ENCODE measurements around the gene LGI2.

The LGI2 gene

DNA sequence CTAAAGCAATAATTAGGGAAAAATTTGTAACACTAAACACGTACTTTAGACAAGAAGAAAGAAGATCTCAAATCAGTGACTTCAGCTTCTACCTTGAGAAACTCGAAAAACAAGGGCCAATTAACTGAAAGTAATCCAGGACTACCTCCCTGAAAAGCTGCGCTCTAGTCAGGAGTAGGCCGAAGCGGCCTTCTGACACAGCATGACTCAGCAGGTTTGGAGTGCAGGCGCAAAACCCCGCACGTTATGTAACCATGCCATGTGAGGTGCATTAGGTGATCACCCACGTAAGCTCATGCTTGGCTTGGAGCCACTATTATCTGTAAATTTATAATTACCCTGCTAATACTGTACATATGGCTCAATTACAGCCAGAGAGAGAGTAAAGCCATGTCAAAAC, 65.1 kb downstream of the LGI2 start:
- DNase-seq: no peak

DNA sequence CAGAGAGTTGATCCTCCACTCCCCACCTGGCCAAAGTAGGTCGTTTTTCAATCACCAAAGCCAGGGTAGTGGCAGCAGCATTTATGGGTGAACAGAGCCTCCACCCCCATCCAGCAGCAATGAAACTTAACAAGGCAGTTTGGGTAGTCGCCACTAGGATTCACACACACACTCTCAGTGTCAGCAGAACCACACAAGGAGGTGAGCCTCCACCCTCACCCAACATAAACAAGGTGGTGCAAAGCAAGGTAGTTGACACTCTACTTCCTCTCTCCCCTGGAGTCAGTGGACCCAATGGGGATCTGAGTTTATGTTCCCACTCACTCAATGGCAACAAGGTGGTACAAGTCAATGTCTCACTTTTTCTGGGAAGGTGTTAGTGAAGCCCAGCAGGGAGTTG, 67.5 kb downstream of the LGI2 start:
- DNase-seq: no peak

DNA sequence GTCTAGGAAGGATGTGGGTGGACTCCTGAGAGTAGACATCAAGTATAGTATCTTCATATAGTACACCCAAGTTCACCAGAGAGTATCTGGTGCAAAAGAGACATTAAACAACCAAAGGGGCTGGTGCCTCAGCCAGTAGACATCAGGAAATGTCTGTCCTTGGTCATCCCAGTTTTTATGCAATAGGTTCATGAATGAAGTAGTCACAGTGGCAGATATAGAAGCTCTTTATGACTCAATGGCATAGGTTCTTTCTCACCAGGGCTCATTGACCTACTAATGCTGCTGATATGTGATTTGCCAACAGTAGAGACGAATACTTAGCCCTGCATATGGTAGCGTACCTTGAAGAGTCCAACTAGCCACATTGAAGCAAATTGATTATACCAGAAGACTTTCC, 72.9 kb downstream of the LGI2 start:
- DNase-seq: no peak

DNA sequence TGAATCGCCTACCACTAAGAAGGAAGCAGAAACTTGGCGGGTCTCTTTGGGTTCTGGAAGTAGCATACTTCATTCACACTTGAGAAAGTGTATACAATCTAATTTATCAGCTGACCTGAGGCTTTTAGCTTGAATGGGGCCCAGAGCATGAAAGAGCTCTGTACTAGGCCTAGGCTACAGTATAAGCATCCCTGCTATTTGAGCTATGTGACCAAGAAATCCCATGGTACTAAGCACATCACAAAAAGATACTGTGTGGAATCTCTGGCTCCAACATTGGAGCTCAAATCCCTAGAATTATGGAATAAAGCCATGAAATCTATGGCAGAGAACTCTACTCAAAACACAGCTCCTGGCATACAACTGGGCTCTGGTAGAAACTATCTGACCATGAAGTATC, 74.0 kb downstream of the LGI2 start:
- no peak for DNase-seq

DNA sequence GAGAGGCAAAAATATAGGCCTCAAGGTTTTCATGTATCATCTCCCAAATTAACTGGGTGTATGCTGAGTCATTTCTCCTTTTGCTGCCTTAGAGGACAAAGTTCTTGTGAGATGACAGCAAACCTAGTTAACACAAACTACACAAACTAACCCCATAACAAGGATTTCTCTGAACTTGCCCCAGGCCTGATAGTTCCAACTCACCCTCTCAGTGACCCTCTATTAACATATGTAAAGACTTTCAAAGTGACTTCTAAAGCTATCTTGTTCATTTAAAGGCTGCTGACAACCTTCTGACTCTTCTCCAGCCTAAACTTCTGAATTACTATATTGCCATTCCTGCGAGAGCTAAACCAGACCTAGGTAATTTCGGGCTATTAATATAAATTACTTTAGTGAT, 74.7 kb downstream of the LGI2 start:
- no peak for DNase-seq

DNA sequence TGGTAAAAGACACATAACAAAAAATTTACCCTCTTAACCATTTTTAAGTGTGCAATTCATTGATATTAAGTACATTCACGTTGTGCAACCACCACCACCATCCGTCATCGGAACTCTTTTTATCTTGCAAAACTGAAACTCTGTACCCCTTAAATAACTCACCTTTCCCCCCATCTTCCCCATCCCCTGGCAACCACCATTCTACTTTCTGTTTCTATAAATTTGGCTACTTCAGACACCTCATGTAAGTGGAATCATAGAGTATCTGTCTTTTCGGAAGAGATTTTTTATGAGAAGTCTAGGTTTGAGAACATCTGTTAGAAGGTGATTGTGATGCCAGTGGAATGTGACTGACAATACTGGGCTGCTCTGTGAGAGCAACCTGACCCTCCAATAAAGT, 78.1 kb downstream of the LGI2 start:
- no peak for DNase-seq

DNA sequence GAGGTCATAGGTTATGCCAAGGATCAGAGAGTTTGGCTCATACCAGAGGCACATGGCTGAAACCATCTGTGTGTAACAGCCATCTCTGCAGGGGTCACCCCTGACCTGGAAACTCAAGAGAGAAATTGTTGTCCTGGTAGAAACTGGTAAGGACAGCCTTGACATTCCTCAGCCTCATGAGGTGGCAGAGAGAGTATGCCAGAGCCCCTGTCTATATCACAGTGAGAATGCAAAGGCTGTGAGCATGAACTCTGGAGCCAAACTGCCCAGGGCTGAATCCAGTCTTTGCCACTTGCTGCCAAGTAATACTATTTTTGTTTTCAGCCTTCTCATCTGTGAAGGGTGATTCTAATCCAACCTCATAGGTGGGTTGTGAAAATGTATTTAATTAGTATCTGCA, 80.8 kb downstream of the LGI2 start:
- no peak for DNase-seq
